GM21723 (cell line): ENCODE measurements around the gene CAT.

Experiments used
- ATAC-seq: cut with Tn5 transposase; IDR thresholded peaks from one replicate; pipeline ENCODE4 v1.9.1; 2021; ENCODE audit warnings: mild to moderate bottlenecking, moderate library complexity; ENCODE audit not compliant: unreplicated experiment

CAT gene

GRCh38 chr11:34493926-34494595 lies 55.3 kb downstream of the CAT start:
- no peak for ATAC-seq

GRCh38 chr11:34495239-34495723 lies 56.5 kb downstream of the CAT start:
- ATAC-seq: no peak

GRCh38 chr11:34495724-34496377 lies 57.1 kb downstream of the CAT start:
- ATAC-seq: no peak

GRCh38 chr11:34499719-34500500 lies 61.2 kb downstream of the CAT start:
- no peak for ATAC-seq

GRCh38 chr11:34501500-34501899 lies 62.8 kb downstream of the CAT start:
- ATAC-seq: no peak

GRCh38 chr11:34501949-34502348 lies 63.2 kb downstream of the CAT start:
- no peak for ATAC-seq

GRCh38 chr11:34502949-34503348 lies 64.2 kb downstream of the CAT start:
- ATAC-seq: no peak

GRCh38 chr11:34505874-34506273 lies 67.1 kb downstream of the CAT start:
- no peak for ATAC-seq

GRCh38 chr11:34507156-34507555 lies 68.4 kb downstream of the CAT start:
- ATAC-seq: no peak

- ATAC-seq: no peak
Measured at GRCh38 chr11:34507610-34508009, 68.9 kb downstream of the CAT start.

- no peak for ATAC-seq
Measured at GRCh38 chr11:34508524-34508923, 69.8 kb downstream of the CAT start.

- ATAC-seq: no peak
Measured at GRCh38 chr11:34509336-34509876, 70.7 kb downstream of the CAT start.

GRCh38 chr11:34510218-34510617 lies 71.5 kb downstream of the CAT start:
- ATAC-seq: no peak

- ATAC-seq: no peak
Measured at GRCh38 chr11:34510673-34511072, 71.9 kb downstream of the CAT start.

- ATAC-seq: peak; percentile 84
Measured at GRCh38 chr11:34512840-34513681, 74.3 kb downstream of the CAT start.

GRCh38 chr11:34513682-34514449 lies 75.1 kb downstream of the CAT start, which contains the start of gene ELF5:
Gene ELF5 (minus strand): TSS chr11:34513794. CDS start chr11:34505749, 8,045 bp downstream.
- no peak for ATAC-seq

GRCh38 chr11:34514597-34514996 lies 75.9 kb downstream of the CAT start:
- no peak for ATAC-seq

GRCh38 chr11:34516247-34517040 lies 77.7 kb downstream of the CAT start:
- no peak for ATAC-seq
